Colon (tissue), 2 donors: ENCODE measurements around the gene MTHFD1.

ENCODE experiments used
- FAIRE-seq: peaks from 2 replicates; lab custom pipeline; 2012; peaks lifted over from hg19 to GRCh38; lab: Jason Lieb, UNC
- donor health status: control.
- donor health status: control.

MTHFD1 gene

GRCh38 chr14:64407329-64407728 is 19.2 kb downstream of the MTHFD1 start:
- FAIRE-seq, result no peak

- FAIRE-seq, result no peak
Measured at GRCh38 chr14:64409126-64409920, 21.2 kb downstream of the MTHFD1 start.

GRCh38 chr14:64410084-64410774 is 22.1 kb downstream of the MTHFD1 start:
- FAIRE-seq, result no peak

- no peak for FAIRE-seq
Measured at GRCh38 chr14:64411001-64411400, 22.8 kb downstream of the MTHFD1 start.

- FAIRE-seq, result no peak
Measured at GRCh38 chr14:64412237-64412636, 24.1 kb downstream of the MTHFD1 start.

GRCh38 chr14:64416348-64416932 is 28.3 kb downstream of the MTHFD1 start:
- no peak for FAIRE-seq

GRCh38 chr14:64417055-64417770 is 29.1 kb downstream of the MTHFD1 start:
- no peak for FAIRE-seq

- no peak for FAIRE-seq
Measured at GRCh38 chr14:64417771-64418125, 29.6 kb downstream of the MTHFD1 start.

GRCh38 chr14:64419003-64419402 is 30.9 kb downstream of the MTHFD1 start:
- no peak for FAIRE-seq

GRCh38 chr14:64421166-64421565 is 33.0 kb downstream of the MTHFD1 start:
- FAIRE-seq, result no peak

GRCh38 chr14:64422005-64422404 is 33.9 kb downstream of the MTHFD1 start:
- no peak for FAIRE-seq

- no peak for FAIRE-seq
Measured at GRCh38 chr14:64422756-64423155, 34.6 kb downstream of the MTHFD1 start.

- no peak for FAIRE-seq
Measured at GRCh38 chr14:64423987-64424386, 35.8 kb downstream of the MTHFD1 start.

GRCh38 chr14:64434528-64434927 is 46.4 kb downstream of the MTHFD1 start:
- FAIRE-seq, result no peak

- no peak for FAIRE-seq
Measured at GRCh38 chr14:64438181-64438841, 50.2 kb downstream of the MTHFD1 start.

GRCh38 chr14:64439141-64439540 is 51.0 kb downstream of the MTHFD1 start:
- no peak for FAIRE-seq

GRCh38 chr14:64440494-64440893 is 52.3 kb downstream of the MTHFD1 start:
- FAIRE-seq, result no peak

- no peak for FAIRE-seq
Measured at GRCh38 chr14:64442300-64442988, 54.3 kb downstream of the MTHFD1 start.

- no peak for FAIRE-seq
Measured at GRCh38 chr14:64444140-64444539, 56.0 kb downstream of the MTHFD1 start.

- FAIRE-seq, result no peak
Measured at GRCh38 chr14:64444984-64445845, 57.1 kb downstream of the MTHFD1 start.
